Stimulated activated CD8-positive, alpha-beta memory T cell treated with anti-CD3 and anti-CD28 coated beads, Interleukin-15, amount 100 ng/mL, for 48 hours (primary cell): ENCODE measurements around the gene RELT.

Experiments
- DNase-seq, 2 donors: peaks; one replicate each; pipeline ENCODE4 v3.0.0-alpha.2; 2020; ENCODE audit warnings: low read depth in 2 of 2

RELT gene

GRCh38 chr11:73376803-73377629 is 817 bp downstream of the RELT start:
- peak; percentile 34 to 52 for DNase-seq

GRCh38 chr11:73379189-73379880 is 3.1 kb downstream of the RELT start:
- DNase-seq: no peak

GRCh38 chr11:73380331-73380730 is 4.1 kb downstream of the RELT start:
- DNase-seq: no peak

- DNase-seq: no peak
These were observed 4.8 kb downstream of the RELT start for GRCh38 chr11:73380897-73381410.

- DNase-seq: no peak
These were observed 5.4 kb downstream of the RELT start for GRCh38 chr11:73381589-73381988.

- DNase-seq: no peak
These were observed 6.0 kb downstream of the RELT start for GRCh38 chr11:73382183-73382582.

GRCh38 chr11:73382747-73383146 is 6.5 kb downstream of the RELT start:
- no peak for DNase-seq

- no peak for DNase-seq
These were observed 7.3 kb downstream of the RELT start for GRCh38 chr11:73383249-73384124.

GRCh38 chr11:73384125-73384441 is 7.9 kb downstream of the RELT start:
- no peak for DNase-seq

- DNase-seq: no peak
These were observed 8.3 kb downstream of the RELT start for GRCh38 chr11:73384531-73384871.

- no peak for DNase-seq
These were observed 8.9 kb downstream of the RELT start for GRCh38 chr11:73384872-73385689.

- no peak for DNase-seq
These were observed 9.8 kb downstream of the RELT start for GRCh38 chr11:73386016-73386415.

GRCh38 chr11:73386546-73386945 is 10.3 kb downstream of the RELT start:
- no peak for DNase-seq

- DNase-seq: no peak
These were observed 11.5 kb downstream of the RELT start for GRCh38 chr11:73387594-73388264.

GRCh38 chr11:73388265-73389133 is 12.3 kb downstream of the RELT start:
- DNase-seq: no peak

- no peak for DNase-seq
These were observed 12.9 kb downstream of the RELT start for GRCh38 chr11:73389134-73389525.

- DNase-seq: no peak
These were observed 13.7 kb downstream of the RELT start for GRCh38 chr11:73389916-73390315.

GRCh38 chr11:73390601-73391565 is 14.7 kb downstream of the RELT start:
- DNase-seq: no peak

GRCh38 chr11:73391665-73392064 is 15.5 kb downstream of the RELT start:
- DNase-seq: no peak
